Measurements from ENCODE around the gene FOXP1.

Gene FOXP1

DNA sequence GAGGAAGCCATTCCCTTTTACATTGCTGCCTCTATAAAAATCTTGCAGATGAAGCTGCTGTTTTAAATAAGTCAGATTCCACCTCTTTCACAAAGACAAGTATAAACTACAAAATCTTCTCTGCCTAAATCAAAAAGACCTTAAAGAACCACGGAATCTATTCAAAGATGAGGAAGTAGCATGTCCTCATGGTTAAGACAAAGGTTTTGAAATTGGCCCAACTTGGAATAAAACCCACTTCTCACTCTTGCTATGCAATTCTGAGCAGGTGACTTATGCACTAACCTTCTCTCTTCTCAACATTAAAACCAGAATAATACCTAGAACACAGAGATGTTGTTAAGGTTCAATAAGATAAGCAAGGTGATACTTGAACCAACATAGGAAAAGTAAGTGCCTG lies 97.6 kb downstream of the FOXP1 start:
- DNase-seq (ENCODE audit: low read depth in 2 of 2): no peak

DNA sequence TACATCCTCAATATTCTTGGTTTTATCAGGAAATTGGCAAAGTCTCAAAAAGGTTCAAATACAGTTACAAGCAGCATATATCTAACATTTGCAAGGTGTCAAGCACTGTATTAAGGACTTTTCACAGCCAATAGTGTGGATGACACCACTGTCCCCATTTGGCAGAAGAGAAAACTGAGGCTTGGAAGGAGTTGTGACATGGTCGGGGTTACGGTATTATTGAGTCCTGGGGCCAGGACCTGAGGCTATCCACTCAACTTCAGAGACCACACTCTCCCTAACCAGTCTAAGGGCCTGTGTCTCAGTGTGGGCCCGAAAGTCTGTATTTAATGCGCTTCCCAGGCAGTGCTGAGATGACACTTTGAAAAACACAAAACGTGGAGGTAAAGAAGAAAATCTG lies 99.1 kb downstream of the FOXP1 start:
- no peak for DNase-seq (ENCODE audit: low read depth in 2 of 2)

DNA sequence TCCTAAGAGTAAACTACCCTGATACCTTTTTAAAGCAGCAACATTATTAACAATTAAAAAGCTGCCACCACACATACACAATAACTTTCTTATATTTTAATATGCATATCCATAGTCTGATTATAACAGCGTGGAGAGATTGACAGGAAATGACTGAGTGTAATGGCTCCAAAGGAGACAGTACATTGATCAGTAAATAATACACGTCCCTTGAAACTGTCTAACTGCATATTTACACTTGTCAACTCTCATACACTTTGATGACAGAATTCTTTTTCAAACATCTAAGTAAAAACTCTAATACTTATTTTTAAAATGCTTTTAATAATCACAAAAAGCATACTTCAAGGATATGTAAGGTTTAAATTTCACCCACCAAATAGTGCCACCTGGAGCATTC lies 99.5 kb downstream of the FOXP1 start:
- no peak for DNase-seq (ENCODE audit: low read depth in 2 of 2)

DNA sequence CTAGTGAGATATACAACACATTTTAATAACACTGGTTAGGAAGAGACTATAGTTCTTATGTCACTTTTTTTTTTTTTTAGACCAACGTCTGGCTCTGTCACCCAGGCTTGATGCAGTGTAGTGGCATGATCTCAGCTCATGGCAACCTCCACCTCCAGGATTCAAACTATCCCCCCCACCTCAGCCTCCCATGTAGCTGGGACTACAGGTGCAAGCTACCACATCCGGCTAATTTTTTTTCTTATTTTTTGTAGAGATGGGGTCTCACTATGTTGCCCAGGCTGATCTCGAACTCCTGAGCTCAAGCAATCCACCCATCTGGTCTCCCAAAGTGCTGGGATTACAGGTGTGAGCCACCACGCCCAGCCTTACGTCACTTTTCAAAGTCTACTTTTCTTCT lies 100.8 kb downstream of the FOXP1 start:
- no peak for DNase-seq (ENCODE audit: low read depth in 2 of 2)

DNA sequence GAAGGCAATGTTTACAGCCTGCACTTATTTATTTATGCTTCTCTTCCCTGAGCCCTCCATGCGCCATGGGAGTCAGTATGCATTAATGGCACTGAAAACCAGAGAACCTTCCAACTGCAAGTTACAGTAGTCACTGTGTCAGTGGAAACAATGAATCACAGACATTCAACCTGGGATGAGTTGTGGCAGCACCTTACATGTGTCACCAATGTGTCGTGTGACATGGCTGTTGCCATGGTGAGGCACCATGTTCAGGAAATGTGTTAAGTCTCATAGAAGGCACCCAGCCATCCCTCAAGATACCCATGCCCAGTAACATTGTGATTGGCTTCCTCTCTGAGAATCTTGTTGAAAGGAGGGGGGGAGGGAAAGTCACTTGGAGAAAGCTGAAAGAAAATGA lies 105.0 kb downstream of the FOXP1 start:
- DNase-seq (ENCODE audit: low read depth in 2 of 2): peak; percentile 51 to 64

DNA sequence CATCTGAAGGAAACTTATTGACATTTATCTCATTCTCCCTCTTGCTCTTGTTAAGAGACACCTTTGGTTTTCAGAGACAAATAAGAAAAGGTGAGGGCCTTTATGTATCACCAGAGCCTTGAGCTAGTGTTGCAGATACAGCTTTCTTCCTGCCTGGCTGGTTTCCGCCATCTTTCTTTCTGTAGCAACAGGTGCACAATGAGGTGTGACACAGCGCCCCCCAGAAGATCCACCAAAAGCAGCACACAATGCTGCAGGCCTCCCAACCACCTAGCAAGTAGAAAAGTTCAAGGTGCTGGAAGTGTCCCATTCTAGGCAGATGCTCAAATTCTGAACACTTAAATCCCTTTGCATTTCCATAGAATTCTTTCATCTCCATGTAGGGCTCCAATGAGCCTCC lies 106.6 kb downstream of the FOXP1 start:
- DNase-seq (ENCODE audit: low read depth in 2 of 2): no peak

DNA sequence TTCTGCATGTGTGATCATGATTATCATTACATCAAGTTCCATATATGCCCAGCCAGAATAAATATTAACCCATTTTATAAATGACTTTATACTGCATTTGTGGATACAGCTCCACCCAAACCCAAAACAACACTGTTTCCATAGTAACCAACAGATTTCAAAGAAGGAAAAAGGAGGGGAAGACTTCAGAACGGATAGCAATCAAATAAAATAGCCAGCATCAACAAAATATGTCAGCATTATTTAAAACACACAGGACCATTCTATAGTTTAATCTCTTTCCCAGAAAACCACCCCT lies 114.4 kb downstream of the FOXP1 start:
- DNase-seq (ENCODE audit: low read depth in 2 of 2): no peak

DNA sequence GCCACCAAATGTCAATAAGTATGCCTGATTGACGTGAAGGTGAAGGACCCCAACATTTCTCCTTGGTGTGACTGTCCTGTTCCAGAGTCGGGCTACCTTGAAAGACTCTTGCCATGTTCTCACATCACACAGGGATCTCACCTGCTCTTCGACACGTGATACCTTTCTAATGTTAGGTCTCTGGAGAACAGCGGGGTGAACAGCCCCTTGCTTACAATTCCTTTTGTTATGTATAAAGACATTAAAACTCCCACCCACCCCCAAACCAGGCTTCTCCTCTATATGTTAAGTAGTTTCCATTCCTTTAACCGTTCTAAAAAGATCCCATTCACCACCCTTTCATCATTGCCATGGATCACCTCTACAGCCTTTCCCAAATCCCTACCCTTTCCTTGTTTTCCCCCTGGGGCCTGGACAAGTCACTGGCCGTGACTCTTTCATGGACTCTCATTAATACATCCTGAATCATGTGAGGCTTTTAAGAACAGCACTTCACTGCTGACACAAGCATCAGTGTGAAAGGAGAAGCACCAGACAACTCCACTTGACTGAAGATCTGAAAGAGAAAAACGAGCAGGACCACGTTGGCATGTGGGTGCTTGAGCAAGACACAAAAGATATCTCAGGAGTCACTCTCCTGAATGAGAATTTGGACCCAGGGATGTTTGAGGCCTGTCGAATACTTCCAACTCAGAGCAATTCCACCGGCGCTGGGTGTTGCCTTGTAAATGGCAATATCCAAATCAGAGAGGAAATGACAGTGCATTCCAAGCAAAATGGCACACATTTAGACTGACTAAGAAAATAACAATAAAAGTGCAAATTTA lies 115.0 kb downstream of the FOXP1 start:
- DNase-seq (ENCODE audit: low read depth in 2 of 2): no peak

DNA sequence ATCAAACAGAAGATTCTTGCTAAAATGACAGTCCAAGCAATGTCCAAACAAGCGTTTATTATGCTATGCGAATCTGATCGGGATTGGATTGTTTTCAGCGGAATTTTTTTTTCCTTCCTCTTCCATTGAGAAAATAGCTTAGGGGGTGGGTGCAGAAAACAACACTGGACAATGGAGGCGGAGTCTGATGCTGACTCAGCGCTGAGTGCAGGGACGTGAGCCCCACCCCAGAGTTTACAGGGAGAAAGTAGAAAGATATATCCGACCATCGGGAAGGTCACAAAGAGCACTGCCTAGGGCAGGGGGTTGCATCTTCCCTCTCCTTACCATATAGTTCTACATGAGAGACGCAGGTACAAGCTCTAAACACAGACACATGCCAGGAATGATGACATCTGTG lies 117.0 kb downstream of the FOXP1 start:
- no peak for DNase-seq (ENCODE audit: low read depth in 2 of 2)

DNA sequence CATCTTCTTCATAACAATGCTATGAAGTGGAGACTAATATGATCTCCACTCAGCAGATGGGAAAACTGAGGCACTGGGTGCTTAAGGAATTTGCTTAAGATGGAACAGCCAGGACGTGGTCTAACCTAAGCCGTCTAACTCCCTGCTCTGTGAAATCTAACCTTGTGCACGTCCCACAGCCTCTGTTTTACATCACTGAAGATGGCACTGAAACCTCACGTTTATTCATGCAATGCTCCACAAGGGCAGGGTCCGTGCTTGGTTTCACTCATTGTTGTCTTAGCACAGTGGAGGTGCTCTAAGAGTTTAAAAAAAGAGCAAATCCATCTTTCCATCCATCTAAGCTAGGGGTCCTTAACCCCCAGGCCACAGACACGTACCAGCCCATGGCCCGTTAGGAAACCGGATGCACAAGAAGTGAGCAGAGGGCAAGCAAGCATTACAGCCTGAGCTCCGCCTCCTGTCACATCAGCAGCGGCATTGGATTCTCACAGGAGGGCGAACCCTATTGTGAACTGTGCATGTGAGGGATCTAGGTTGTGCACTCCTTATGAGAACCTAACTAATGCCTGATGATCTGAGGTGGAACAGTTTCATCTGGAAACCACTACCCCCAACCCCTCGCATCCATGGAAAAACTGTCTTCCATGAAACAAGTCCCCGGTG lies 118.0 kb downstream of the FOXP1 start:
- DNase-seq (ENCODE audit: low read depth in 2 of 2): no peak

DNA sequence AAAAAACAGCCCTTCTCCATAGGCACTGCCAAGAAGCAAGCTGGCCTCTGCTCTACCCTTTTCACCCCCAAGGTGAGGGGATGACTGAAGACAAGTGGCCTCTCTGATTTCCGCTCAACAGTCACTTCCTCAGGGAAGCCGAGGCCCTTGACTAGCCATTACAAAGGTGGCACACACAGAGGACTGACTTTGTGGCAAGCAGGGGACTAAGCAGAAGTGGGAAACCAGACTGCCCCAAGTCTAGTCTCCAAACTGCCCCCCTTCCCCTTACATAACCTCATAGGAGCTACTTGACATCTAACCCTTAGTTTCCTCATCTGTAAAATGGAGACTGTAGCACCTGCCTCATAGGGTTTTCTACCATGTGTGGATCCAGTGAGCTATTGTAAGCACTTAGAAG lies 118.9 kb downstream of the FOXP1 start:
- DNase-seq (ENCODE audit: low read depth in 2 of 2): no peak

DNA sequence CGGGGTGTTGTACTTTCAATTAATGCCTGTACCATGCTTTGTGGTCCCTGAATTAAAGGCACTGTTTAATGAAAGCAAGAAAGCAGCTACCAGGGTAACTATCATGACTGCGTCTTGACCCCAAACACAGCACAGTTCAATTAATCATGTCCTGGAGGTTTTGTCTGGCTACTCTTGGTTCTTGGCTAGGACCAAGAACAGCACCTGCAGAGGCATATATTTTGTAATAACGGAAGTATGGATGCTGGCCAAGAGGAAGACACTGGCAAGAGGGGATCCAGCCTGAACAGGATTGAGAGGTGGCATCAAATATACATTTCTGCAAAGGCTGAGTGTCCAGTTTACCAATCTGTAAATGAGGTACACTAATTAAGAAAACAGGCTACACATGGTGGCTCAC lies 119.9 kb downstream of the FOXP1 start:
- no peak for DNase-seq (ENCODE audit: low read depth in 2 of 2)

DNA sequence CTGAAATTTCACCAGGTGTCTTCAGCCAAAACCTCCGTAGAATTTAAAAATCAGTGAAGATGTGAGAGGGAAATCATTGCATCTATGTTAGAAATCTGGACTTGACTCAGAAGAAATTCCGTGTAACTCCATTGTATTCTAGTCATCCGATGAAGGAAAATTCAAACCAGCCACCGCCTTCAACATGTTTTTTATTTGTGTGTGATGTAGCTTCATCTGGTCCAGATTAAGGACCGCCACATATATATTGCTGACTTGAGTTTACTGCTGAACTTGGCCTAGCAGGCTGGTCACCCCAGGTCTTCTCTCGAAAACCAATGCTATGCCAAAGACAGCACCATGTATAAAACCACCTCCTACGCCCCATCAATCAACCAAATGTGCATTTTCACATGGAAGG lies 120.9 kb downstream of the FOXP1 start:
- DNase-seq (ENCODE audit: low read depth in 2 of 2): no peak

DNA sequence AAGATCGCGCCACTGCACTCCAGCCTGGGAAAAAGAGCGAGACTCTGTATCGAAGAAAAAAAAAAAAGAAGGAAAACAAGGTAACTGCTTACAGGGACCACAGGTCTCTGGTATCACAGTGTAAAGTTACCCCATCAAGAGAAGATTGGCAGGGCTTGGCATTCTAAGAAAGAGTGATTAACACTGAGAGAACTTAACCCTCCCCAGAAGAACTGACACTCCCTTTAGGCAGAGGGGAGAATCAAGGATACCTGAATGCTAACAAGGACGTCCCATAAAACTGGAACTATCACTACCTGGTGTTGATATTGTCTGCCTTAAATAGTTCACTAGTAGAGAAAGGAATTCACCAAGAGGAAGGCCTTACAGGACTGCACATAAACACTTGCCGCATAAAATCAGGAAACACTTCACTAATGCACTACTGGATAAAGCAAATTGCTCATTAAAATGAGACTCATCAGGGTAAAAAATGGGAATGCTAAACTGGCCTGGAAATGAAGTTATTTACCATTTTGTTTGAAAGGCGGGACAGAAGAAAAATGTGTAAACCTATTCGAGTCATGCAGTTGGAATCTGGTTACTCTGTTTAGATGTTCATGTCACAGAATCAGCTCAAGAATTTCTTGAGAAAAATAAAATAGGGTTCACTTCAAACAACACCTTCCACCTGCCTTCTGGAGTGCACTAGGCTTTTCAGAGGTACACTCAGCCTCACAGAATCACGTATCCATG lies 121.6 kb downstream of the FOXP1 start:
- DNase-seq (ENCODE audit: low read depth in 2 of 2): no peak

DNA sequence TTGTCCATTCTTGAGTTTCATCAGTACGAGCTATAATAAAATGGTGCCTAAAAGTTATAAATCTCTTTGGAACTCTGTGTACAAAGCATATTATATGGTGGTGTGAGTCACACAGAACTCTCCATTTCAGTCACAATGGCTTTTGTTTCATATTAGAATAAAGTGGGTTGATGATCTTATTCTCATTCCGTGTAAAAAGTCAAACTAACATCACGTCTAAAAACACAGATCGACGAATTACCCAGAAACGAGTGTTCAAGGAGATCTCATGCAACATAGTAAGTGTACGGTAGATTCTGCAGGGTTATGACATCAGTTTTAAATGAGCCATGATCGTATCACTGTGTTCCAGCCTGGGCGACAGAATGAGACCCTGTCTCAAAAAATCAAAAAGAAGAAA lies 122.4 kb downstream of the FOXP1 start:
- DNase-seq (ENCODE audit: low read depth in 2 of 2): no peak

DNA sequence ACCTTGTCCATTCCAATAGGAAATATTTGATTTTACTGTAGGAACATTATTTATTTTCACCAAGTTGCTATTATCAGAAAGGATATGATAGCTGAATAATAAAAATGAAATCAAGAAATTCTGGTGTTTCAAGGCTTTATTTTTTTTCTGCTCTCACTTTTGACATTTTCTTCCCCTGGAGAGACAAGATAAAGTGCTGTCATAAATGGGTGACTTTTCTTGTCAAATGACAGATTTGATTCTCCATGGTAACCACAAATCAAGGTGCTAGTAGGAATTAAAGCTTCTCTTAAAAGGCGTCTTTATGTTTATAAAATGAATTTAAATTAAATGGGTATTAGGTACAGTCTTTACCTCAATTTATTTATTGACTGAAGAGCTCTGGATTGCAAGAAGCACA lies 124.6 kb downstream of the FOXP1 start:
- DNase-seq (ENCODE audit: low read depth in 2 of 2): no peak

DNA sequence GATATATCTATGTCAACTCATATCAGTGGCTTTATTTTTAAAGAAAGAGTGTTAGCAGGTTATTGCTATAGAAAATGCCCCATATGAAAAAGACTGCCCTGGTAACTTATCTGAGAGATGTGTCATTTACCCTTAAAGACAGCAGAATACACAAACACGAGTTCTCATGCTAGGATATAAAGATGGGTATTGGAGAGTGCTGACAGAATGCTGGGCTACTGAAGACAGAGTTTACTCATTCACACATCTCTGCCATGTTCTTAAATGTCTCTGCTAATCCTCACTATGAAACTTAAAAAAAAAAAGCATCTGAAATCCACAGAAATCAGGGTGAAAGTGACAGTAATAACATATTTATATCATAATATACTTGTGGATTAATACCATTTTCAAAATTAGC lies 126.7 kb downstream of the FOXP1 start:
- no peak for DNase-seq (ENCODE audit: low read depth in 2 of 2)

DNA sequence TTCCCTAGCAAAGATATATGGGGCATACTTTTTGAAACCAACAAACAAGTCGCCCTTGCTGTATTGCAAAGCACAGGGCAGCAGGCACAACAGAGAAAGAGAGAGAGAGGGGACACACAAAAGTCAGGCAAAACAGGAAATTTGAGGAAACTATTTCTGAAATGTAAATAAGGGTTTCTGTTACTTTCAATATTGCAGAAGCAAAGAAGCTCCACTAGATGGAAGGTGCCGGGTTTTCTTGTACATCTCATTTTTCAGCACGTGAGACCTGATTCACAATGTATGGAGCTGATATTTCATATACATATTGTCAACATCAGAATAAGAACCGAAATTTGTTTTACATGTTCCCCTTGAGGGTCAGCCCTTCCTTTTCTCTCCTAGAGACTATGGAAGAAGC lies 127.4 kb downstream of the FOXP1 start:
- DNase-seq (ENCODE audit: low read depth in 2 of 2): no peak

DNA sequence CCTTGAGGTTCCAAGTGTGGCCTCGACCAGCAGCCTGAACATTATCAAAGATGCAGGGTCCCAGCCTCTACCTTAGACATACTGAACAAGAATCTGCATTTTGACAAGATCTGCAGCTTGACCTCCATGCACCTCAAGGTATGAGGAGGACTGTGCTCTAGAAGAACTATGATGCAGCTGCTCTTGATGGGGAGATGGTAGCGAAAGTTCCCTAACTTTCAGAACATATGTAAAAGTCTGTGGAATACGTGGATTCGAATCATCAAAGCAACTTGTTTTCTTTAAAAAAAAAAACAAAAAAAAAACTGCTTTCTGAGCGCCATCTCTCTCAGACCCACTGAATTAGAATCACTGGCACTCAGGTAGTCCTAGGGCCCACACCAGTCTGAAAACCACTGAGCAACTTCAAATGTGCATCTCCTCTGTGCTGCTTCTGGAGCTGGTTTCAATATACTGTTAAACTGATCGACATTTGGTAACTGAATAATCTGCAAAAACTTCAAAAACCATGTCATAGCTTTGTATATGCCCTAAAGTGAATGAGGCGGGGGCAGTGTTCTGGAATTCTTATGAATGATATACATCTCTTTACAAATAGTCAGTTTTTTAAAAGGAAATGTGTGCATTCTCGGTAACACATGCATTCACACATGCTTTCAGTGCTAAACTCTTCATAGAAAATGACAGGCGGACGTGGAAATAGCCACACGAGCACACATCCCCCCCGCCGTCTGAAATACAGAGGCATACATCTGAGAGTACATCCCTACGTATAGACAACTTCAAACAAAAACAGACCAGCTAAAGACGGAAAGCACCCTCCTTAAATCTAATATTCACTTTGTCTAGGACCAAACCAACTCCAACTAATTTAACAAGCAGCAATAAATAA lies 128.8 kb downstream of the FOXP1 start:
- DNase-seq (ENCODE audit: low read depth in 2 of 2): no peak

DNA sequence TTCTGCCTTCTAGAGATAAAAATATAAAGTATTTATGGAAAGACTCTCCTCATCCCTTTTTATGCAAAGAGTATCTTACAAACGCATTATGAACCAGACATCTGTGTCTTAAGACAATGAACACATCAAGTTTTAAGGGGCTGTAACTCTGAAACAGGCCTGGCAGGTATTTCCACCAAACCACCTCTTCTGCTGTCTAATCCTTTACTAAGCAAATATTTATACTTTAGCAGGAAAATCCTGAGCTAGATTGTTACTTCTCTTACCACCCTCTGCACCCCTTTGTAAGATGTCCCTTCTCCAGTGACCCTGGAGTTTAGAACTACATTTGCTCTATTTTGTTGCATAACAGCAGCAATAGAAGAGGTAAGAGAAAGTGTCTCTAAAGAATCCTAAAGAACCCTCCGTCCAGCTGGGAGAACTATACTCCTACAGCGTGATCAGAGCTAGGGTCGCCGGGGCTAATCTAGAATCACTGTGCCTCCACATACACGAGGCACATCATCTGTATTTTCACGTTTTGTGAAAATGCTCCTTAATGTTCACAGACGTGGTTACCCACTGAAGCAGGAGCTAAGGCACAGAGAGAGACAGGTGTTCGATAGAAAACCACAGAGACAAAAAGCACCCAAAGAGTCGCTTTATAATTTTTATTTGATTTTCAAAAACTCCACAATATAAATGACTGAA lies 129.6 kb downstream of the FOXP1 start:
- DNase-seq (ENCODE audit: low read depth in 2 of 2): no peak

DNA sequence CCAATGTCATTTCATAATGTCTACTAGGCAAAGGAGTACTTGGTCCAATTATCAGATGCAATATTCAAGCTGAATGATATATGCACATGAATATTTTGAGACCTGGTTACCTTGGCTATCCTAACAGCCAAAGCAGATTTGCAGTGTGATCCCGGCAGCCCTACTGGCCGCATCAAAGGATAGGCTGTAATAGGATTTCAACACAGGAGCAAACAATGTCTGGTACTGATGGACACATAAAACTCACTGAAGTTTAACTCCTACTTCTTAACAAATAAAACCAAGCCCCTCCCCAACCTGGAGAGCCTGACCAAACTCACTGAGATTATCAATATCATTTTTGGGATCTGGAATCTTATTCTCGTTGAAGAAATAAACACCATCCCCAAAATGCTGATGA lies 130.2 kb downstream of the FOXP1 start:
- DNase-seq (ENCODE audit: low read depth in 2 of 2): no peak

DNA sequence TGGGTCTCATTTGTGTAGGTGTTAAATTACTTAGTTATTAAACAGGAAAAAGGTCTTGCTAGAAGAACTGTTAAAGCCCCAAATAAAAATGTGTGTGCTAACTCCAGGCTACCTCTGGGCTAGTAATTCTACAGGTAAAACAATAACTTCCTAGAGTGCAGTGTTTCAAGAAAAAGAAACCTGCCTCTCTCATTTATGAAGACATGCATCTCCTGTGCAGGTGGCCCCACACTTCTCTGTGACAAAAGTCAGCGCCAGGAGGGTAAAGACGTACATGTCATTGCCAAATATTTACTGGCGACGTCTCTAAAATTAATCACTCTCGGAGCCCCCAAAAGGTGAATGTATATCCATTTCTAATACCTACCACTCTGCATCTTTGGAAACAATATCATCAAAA lies 131.7 kb downstream of the FOXP1 start:
- no peak for DNase-seq (ENCODE audit: low read depth in 2 of 2)

Measured in stimulated activated CD4-positive, alpha-beta T cell treated with anti-CD3 and anti-CD28 coated beads, Interleukin-4, amount 100 ng/mL, for 48 hours (primary cell).